K562 (cell line): ENCODE measurements around the gene ZMIZ1. TPM values are rescaled to one million over a fixed set of nuclear protein-coding genes. Genes with fewer than 3 reads are reported as not detected.

Experiments used
- ATF7 ChIP-seq: fragments of 450-650 bp; IDR thresholded peaks from 2 replicates; pipeline ENCODE4 v1.7.1; 2014; ENCODE audit warnings: mild to moderate bottlenecking, moderate library complexity
- BRF1 ChIP-seq: IDR thresholded peaks from 3 replicates; pipeline ENCODE4 v1.6.1; 2011; ENCODE audit warnings: borderline replicate concordance, mild to moderate bottlenecking; ENCODE audit not compliant: insufficient read length; ENCODE audit errors: extremely low read depth
- CBFA2T2 ChIP-seq: fragments of 450-650 bp; conservative IDR thresholded peaks from 2 replicates; pipeline ENCODE4 v1.6.1; 2017; ENCODE audit warnings: mild to moderate bottlenecking
- CBFA2T3 ChIP-seq: fragments of 450-650 bp; IDR thresholded peaks from 2 replicates; pipeline ENCODE4 v1.6.1; 2017
- DNMT1 ChIP-seq: fragments of 450-650 bp; IDR thresholded peaks from 2 replicates; pipeline ENCODE4 v1.6.1; 2016; ENCODE audit warnings: antibody characterized with exemption, mild to moderate bottlenecking
- FOXJ3 ChIP-seq: sonication (generic); formaldehyde crosslinking; IDR thresholded peaks from 2 replicates; pipeline ENCODE4 v1.4.0; 2020; ENCODE audit warnings: mild to moderate bottlenecking, missing genetic modification reagents
- HNRNPLL ChIP-seq: fragments of 200-400 bp; formaldehyde crosslinking; IDR thresholded peaks from 2 replicates; pipeline ENCODE4 v1.6.1; 2017; ENCODE audit warnings: low read length, low read depth, mild to moderate bottlenecking; ENCODE audit not compliant: poor library complexity, severe bottlenecking
- KLF13 ChIP-seq: fragments of 450-650 bp; IDR thresholded peaks from 2 replicates; pipeline ENCODE4 v1.6.1; 2016; ENCODE audit warnings: missing genetic modification characterization, low read depth, mild to moderate bottlenecking, missing compliant biosample characterization, moderate library complexity, borderline replicate concordance
- LARP7 ChIP-seq: fragments of 450-650 bp; IDR thresholded peaks from 2 replicates; pipeline ENCODE4 v1.6.1; 2016
- MED1 ChIP-seq: sonication (generic); formaldehyde crosslinking; IDR thresholded peaks from 2 replicates; pipeline ENCODE4 v1.8.1; 2023; ENCODE audit warnings: missing genetic modification reagents, borderline replicate concordance
- NR2C2 ChIP-seq, 2 experiments: fragments of 200-800 bp in 1 of 2; sonication (Bioruptor generic) in 1 of 2; sonication (generic) in 1 of 2; formaldehyde crosslinking in 1 of 2; IDR thresholded peaks; 2 replicates each; pipeline versions ENCODE4 v1.6.1 to v1.8.0; 2016 to 2022; ENCODE audit warnings: mild to moderate bottlenecking in 1 of 2, missing compliant biosample characterization in 1 of 2, missing genetic modification characterization in 1 of 2, missing genetic modification reagents in 1 of 2
- POLR2A ChIP-seq: fragments of 450-650 bp; conservative IDR thresholded peaks from 2 replicates; pipeline ENCODE4 v1.6.1; 2016
- PURB ChIP-seq: sonication (generic); formaldehyde crosslinking; IDR thresholded peaks from 2 replicates; pipeline ENCODE4 v1.9.0; 2021; ENCODE audit warnings: low read depth, mild to moderate bottlenecking, missing genetic modification reagents
- RFX5 ChIP-seq: IDR thresholded peaks from 2 replicates; pipeline ENCODE4 v1.6.1; 2011; ENCODE audit warnings: low read depth, mild to moderate bottlenecking, improper control_type of control experiment, low read length
- RUNX1 ChIP-seq: sonication (generic); IDR thresholded peaks from 2 replicates; pipeline ENCODE4 v1.6.1; 2016; ENCODE audit warnings: antibody characterized with exemption, low read depth
- STAG1 ChIP-seq: sonication (generic); formaldehyde crosslinking; IDR thresholded peaks from 2 replicates; pipeline ENCODE4 v1.5.0; 2020; ENCODE audit warnings: missing genetic modification reagents, borderline replicate concordance
- STAT5A ChIP-seq: IDR thresholded peaks from 2 replicates; pipeline ENCODE4 v1.6.1; 2012; ENCODE audit warnings: low read length, inconsistent platforms, borderline replicate concordance
- TEAD4 ChIP-seq, 2 experiments: sonication (generic) in 1 of 2; formaldehyde crosslinking in 1 of 2; IDR thresholded peaks; 2 replicates each; pipeline versions ENCODE4 v1.6.1 to v1.8.0; 2012 to 2022; ENCODE audit warnings: borderline replicate concordance in 1 of 2, inconsistent platforms in 1 of 2, low read length in 1 of 2, mild to moderate bottlenecking in 1 of 2, missing genetic modification reagents in 1 of 2
- ZBTB7A ChIP-seq: IDR thresholded peaks from 2 replicates; pipeline ENCODE4 v1.6.1; 2011; ENCODE audit warnings: low read depth, mild to moderate bottlenecking, low read length, moderate library complexity, borderline replicate concordance; ENCODE audit not compliant: control insufficient read depth
- ZNF444 ChIP-seq: fragments of 250-450 bp; sonication (Bioruptor Pico); IDR thresholded peaks from 2 replicates; pipeline ENCODE4 v1.4.0; 2020; ENCODE audit warnings: mild to moderate bottlenecking, moderate library complexity
- ZNF780A ChIP-seq: fragments of 250-450 bp; sonication (Bioruptor Pico); IDR thresholded peaks from 2 replicates; pipeline ENCODE4 v1.5.0; 2021; ENCODE audit warnings: mild to moderate bottlenecking
- ZNF830 ChIP-seq: fragments of 250-450 bp; sonication (Bioruptor Pico); IDR thresholded peaks from 2 replicates; pipeline ENCODE4 v1.5.0; 2021; ENCODE audit warnings: mild to moderate bottlenecking
- polyA plus RNA-seq, 8 experiments: library from polyadenylated mRNA; depleted of rRNA in 4 of 8; stranded (reverse) in 5 of 8; unstranded in 3 of 8; fragments of >200 nt; fragmentation: Nextera tagmentation in 2 of 8; fragmentation: Illumina TruSeq in 1 of 8; extraction: Ambion mirVana in 2 of 8; extraction: Trizol in 1 of 8; gene quantifications; 2 replicates each; pipeline versions ENCODE4 v1.2.1 to v1.2.3, GENCODE V29; 2011 to 2014; ENCODE audit warnings: inconsistent platforms in 1 of 8, missing spikeins in 1 of 8
- total RNA-seq, 7 experiments: library from RNA; depleted of rRNA in 6 of 7; stranded (reverse); fragments of >200 nt in 6 of 7; fragmentation: Illumina TruSeq in 2 of 7; extraction: Trizol in 2 of 7; gene quantifications; 2 replicates each; pipeline versions ENCODE4 v1.2.1 to v1.2.3, GENCODE V29; 2011 to 2021; ENCODE audit warnings: low replicate concordance in 1 of 7
- TF ChIP-seq, protein P1 (sequence below): sonication (generic); formaldehyde crosslinking; IDR thresholded peaks from 2 replicates; pipeline ENCODE4 v1.8.1; 2023; ENCODE audit warnings: mild to moderate bottlenecking, missing genetic modification reagents
- TF ChIP-seq, protein P2 (sequence below): fragments of 450-650 bp; IDR thresholded peaks from 2 replicates; pipeline ENCODE4 v1.7.1; 2018; ENCODE audit warnings: mild to moderate bottlenecking, low read depth; ENCODE audit not compliant: partially characterized antibody
- TF ChIP-seq, protein P3 (sequence below): fragments of 450-650 bp; formaldehyde crosslinking; IDR thresholded peaks from 2 replicates; pipeline ENCODE4 v1.4.0; 2020; ENCODE audit warnings: mild to moderate bottlenecking

ZMIZ1 gene
- total and polyA plus RNA-seq, 9 of the 15 experiments (the other 6 are each of a cell fraction or from before 2014, with no cell fraction given): 1.0 to 37.3 (median 4.3) TPM

DNA sequence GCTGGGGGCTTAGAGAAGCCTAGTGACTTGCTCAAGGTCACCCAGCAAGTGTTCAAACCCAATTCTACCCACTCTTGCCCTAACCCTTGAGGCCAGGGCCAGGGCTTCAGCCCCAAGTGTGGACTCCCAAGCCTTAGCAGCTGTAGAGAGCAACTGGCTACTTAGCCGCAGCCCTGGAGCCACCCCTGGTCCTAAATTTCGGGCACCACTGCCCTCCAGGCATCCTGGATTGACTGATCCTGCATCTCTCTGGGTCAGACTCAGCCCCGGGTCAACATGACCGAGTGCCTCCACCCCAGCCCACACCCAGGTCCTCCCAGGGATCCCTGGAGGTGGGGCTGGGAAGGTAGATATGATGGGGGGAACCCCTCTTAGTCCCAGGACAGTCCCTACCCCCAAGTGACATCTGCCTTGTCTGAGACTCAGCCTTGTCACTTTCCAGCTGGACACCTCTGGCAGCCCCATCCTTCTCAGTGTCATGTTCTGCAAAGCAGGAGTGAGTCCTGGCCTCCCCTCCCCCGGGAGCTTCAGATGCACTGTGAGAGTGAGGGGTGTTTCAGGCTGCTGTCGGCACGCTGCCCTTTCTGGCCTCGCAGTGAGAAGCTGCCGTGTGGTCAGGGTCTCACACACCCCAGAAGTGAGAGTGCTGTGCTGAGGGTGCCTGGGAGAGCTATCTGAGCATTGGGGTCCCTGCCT, 89.8 kb downstream of the ZMIZ1 start (continued):
- TF ChIP-seq STAG1 (CRISPR knock-in tag): no peak
- TF ChIP-seq PURB (CRISPR knock-in tag): no peak
- TF ChIP-seq KLF13: no peak
- TF ChIP-seq, protein P1, sequence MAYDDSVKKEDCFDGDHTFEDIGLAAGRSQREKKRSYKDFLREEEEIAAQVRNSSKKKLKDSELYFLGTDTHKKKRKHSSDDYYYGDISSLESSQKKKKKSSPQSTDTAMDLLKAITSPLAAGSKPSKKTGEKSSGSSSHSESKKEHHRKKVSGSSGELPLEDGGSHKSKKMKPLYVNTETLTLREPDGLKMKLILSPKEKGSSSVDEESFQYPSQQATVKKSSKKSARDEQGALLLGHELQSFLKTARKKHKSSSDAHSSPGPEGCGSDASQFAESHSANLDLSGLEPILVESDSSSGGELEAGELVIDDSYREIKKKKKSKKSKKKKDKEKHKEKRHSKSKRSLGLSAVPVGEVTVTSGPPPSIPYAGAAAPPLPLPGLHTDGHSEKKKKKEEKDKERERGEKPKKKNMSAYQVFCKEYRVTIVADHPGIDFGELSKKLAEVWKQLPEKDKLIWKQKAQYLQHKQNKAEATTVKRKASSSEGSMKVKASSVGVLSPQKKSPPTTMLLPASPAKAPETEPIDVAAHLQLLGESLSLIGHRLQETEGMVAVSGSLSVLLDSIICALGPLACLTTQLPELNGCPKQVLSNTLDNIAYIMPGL: no peak
- TF ChIP-seq RUNX1: no peak
- no peak for TF ChIP-seq HNRNPLL
- TF ChIP-seq CBFA2T2: peak; percentile 74
- no peak for TF ChIP-seq POLR2A
- TF ChIP-seq, protein P2, sequence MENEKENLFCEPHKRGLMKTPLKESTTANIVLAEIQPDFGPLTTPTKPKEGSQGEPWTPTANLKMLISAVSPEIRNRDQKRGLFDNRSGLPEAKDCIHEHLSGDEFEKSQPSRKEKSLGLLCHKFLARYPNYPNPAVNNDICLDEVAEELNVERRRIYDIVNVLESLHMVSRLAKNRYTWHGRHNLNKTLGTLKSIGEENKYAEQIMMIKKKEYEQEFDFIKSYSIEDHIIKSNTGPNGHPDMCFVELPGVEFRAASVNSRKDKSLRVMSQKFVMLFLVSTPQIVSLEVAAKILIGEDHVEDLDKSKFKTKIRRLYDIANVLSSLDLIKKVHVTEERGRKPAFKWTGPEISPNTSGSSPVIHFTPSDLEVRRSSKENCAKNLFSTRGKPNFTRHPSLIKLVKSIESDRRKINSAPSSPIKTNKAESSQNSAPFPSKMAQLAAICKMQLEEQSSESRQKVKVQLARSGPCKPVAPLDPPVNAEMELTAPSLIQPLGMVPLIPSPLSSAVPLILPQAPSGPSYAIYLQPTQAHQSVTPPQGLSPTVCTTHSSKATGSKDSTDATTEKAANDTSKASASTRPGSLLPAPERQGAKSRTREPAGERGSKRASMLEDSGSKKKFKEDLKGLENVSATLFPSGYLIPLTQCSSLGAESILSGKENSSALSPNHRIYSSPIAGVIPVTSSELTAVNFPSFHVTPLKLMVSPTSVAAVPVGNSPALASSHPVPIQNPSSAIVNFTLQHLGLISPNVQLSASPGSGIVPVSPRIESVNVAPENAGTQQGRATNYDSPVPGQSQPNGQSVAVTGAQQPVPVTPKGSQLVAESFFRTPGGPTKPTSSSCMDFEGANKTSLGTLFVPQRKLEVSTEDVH: no peak
- TF ChIP-seq ZBTB7A: 0 out of 2 replicates have a peak, but pooled peaks have one; percentile 39
- TF ChIP-seq DNMT1: no peak
- no peak for TF ChIP-seq ZNF444 (CRISPR knock-in tag)
- TF ChIP-seq, protein P3, sequence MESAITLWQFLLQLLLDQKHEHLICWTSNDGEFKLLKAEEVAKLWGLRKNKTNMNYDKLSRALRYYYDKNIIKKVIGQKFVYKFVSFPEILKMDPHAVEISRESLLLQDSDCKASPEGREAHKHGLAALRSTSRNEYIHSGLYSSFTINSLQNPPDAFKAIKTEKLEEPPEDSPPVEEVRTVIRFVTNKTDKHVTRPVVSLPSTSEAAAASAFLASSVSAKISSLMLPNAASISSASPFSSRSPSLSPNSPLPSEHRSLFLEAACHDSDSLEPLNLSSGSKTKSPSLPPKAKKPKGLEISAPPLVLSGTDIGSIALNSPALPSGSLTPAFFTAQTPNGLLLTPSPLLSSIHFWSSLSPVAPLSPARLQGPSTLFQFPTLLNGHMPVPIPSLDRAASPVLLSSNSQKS (CRISPR knock-in tag): no peak
- TF ChIP-seq LARP7: no peak
- TF ChIP-seq RFX5: no peak
- no peak for TF ChIP-seq MED1 (CRISPR knock-in tag)
- TF ChIP-seq NR2C2 (CRISPR knock-in tag; IDR thresholded peaks at IDR 0.05): no peak
- TF ChIP-seq NR2C2 (tag; IDR thresholded peaks at IDR 0.05): no peak
- TF ChIP-seq TEAD4 (IDR thresholded peaks at IDR 0.05; ENCODE audit: low read length): 0 out of 2 replicates have a peak, but pooled peaks have one; percentile 18
- TF ChIP-seq TEAD4 (CRISPR knock-in tag; IDR thresholded peaks at IDR 0.05; ENCODE audit: borderline replicate concordance): no peak; the same call in 1 of the 2 replicates
- no peak for TF ChIP-seq ATF7
- no peak for TF ChIP-seq ZNF830 (CRISPR knock-in tag)
- TF ChIP-seq STAT5A: no peak
- TF ChIP-seq BRF1: no peak
- no peak for TF ChIP-seq ZNF780A (CRISPR knock-in tag)
- no peak for TF ChIP-seq FOXJ3 (CRISPR knock-in tag)
- peak; percentile 87 for TF ChIP-seq CBFA2T3
